LoVo (cell line): ENCODE measurements around the gene NEUROD4.

Source experiments
- DNase-seq: peaks from one replicate; pipeline ENCODE4 v3.0.0-alpha.2; 2016; ENCODE audit warnings: low spot score

Gene NEUROD4

GRCh38 chr12:55061024-55061423, 41.2 kb downstream of the NEUROD4 start:
- DNase-seq = no peak

- no peak for DNase-seq
Measured at GRCh38 chr12:55063291-55063690, 43.5 kb downstream of the NEUROD4 start.

- no peak for DNase-seq
Measured at GRCh38 chr12:55065535-55065934, 45.8 kb downstream of the NEUROD4 start.

GRCh38 chr12:55067701-55068100, 47.9 kb downstream of the NEUROD4 start:
- DNase-seq = no peak

DNA sequence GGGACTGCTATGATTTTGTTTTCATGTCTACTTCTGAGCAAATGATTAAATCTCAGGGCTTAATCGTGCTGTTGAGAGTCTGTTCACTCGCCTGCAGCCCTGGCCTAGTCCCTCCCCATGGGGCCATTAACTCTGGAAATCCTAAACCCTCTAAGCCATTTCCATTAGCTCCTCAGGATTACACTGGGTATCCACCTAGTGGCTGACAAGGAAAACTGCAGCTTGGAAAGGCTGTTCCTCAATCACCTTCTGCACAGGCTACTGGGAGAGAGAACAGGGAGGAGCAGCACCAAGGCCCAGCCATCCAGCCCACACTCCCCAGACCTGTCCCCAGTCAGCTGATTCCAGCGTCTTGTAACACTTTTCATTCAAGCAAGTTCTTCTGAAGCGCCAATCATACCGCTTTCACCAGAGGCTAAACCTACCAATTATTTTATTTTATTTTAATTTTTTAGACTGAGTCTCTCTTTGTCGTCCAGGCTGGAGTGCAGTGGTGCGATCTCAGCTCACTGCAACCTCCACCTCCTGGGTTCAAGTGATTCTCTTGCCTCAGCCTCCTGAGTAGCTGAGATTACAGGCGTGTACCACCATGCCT, 48.7 kb downstream of the NEUROD4 start:
- DNase-seq = peak; percentile 74

GRCh38 chr12:55072083-55072482, 52.3 kb downstream of the NEUROD4 start:
- no peak for DNase-seq

GRCh38 chr12:55073043-55074022, 53.6 kb downstream of the NEUROD4 start:
- peak; percentile 81 for DNase-seq

- DNase-seq = no peak
Measured at GRCh38 chr12:55074806-55075205, 55.0 kb downstream of the NEUROD4 start.
